ENCODE results near the gene DDX1.

DNA sequence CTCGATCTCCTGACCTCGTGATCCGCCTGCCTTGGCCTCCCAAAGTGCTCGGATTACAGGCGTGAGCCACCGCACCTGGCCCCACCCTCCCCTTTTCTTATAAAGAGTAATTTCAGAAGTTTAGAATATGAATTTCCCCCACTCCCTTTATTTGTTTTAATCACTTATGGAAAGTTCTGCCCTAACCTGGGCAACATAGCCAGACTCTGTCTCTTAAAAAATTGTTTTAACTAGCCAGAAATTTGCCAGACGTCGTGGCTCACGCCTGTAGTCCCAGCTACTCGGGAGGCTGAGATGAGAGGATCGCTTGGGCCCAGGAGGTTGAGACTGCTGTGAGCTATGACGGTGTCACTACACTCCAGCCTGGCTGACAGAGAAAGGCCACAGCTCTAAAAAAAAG, 22.8 kb upstream of the DDX1 start:
- TF ChIP-seq, protein P1, sequence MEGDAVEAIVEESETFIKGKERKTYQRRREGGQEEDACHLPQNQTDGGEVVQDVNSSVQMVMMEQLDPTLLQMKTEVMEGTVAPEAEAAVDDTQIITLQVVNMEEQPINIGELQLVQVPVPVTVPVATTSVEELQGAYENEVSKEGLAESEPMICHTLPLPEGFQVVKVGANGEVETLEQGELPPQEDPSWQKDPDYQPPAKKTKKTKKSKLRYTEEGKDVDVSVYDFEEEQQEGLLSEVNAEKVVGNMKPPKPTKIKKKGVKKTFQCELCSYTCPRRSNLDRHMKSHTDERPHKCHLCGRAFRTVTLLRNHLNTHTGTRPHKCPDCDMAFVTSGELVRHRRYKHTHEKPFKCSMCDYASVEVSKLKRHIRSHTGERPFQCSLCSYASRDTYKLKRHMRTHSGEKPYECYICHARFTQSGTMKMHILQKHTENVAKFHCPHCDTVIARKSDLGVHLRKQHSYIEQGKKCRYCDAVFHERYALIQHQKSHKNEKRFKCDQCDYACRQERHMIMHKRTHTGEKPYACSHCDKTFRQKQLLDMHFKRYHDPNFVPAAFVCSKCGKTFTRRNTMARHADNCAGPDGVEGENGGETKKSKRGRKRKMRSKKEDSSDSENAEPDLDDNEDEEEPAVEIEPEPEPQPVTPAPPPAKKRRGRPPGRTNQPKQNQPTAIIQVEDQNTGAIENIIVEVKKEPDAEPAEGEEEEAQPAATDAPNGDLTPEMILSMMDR (conservative IDR thresholded peaks at IDR 0.05; ENCODE audit: low read depth, low read length): no peak
- no peak for TF ChIP-seq EZH2 (IDR thresholded peaks at IDR 0.05; ENCODE audit: borderline replicate concordance, low read depth, low read length, poor library complexity, severe bottlenecking)
